Left renal pelvis (tissue), 4 donors: ENCODE results near the gene YARS2. TPM values are rescaled to one million over a fixed set of nuclear protein-coding genes. Genes with fewer than 3 reads are reported as not detected.

Experiments
- DNase-seq, 4 donors: peaks; one replicate each; pipeline ENCODE4 v3.0.0-alpha.2; 2013; ENCODE audit warnings: low read depth in 4 of 4, low spot score in 3 of 4
- polyA plus RNA-seq, 4 donors: library from polyadenylated mRNA; unstranded; fragments of 120-200 nt; gene quantifications; one replicate each; pipeline ENCODE4 v1.2.1, GENCODE V29; 2013; ENCODE audit not compliant: insufficient read length in 4 of 4

Gene YARS2
- 10 to 100 TPM; 28.6 to 38.9 (median 33.5) TPM for polyA plus RNA-seq

- DNase-seq, result peak; percentile 92 to 97 (median 94)
Measured at GRCh38 chr12:32755654-32756475, at the start of gene YARS2. Gene YARS2 (minus strand): TSS chr12:32755897. CDS start chr12:32755874, 23 bp downstream.

GRCh38 chr12:32804301-32804700 is 48.6 kb upstream of the YARS2 start:
- no peak for DNase-seq

GRCh38 chr12:32801269-32801980 is 45.7 kb upstream of the YARS2 start:
- DNase-seq, result no peak

GRCh38 chr12:32794281-32794680 is 38.6 kb upstream of the YARS2 start:
- DNase-seq, result no peak

GRCh38 chr12:32789916-32790315 is 34.2 kb upstream of the YARS2 start:
- DNase-seq, result no peak

GRCh38 chr12:32789446-32789845 is 33.7 kb upstream of the YARS2 start:
- DNase-seq, result no peak

- no peak for DNase-seq
Measured at GRCh38 chr12:32788405-32788804, 32.7 kb upstream of the YARS2 start.

- no peak for DNase-seq
Measured at GRCh38 chr12:32785557-32785956, 29.9 kb upstream of the YARS2 start.

- no peak for DNase-seq
Measured at GRCh38 chr12:32783029-32783428, 27.3 kb upstream of the YARS2 start.

- peak; percentile 6 to 29 (median 26) for DNase-seq
Measured at GRCh38 chr12:32780071-32780470, 24.4 kb upstream of the YARS2 start.

- no peak for DNase-seq
Measured at GRCh38 chr12:32777691-32778175, 22.0 kb upstream of the YARS2 start.

GRCh38 chr12:32777159-32777558 is 21.5 kb upstream of the YARS2 start:
- no peak for DNase-seq

GRCh38 chr12:32776258-32776657 is 20.6 kb upstream of the YARS2 start:
- no peak for DNase-seq

- DNase-seq, result no peak
Measured at GRCh38 chr12:32773691-32774090, 18.0 kb upstream of the YARS2 start.

- DNase-seq, result no peak
Measured at GRCh38 chr12:32770141-32770540, 14.4 kb upstream of the YARS2 start.

GRCh38 chr12:32768518-32768917 is 12.8 kb upstream of the YARS2 start:
- no peak for DNase-seq

GRCh38 chr12:32765906-32766305 is 10.2 kb upstream of the YARS2 start:
- no peak for DNase-seq

- DNase-seq, result no peak
Measured at GRCh38 chr12:32761716-32762115, 6.0 kb upstream of the YARS2 start.

- no peak for DNase-seq
Measured at GRCh38 chr12:32757157-32757556, 1.5 kb upstream of the YARS2 start.

GRCh38 chr12:32756476-32757066 is 874 bp upstream of the YARS2 start:
- peak in 3 of 4 donors; percentile 20 to 22 (median 21) for DNase-seq

GRCh38 chr12:32755051-32755653 is 545 bp downstream of the YARS2 start:
- DNase-seq, result peak; percentile 48 to 65 (median 52)
